ENCODE measurements around the gene RPL37. TPM values are rescaled to one million over a fixed set of nuclear protein-coding genes. Genes with fewer than 3 reads are reported as not detected.
"Not testable (repeated sequence)": the region's sequence is repeated elsewhere in the genome, so short reads cannot be mapped to it uniquely, and the experiment has no call there.

The RPL37 gene
- total RNA-seq, 1 experiment from 2014 or later = 1,279 TPM

- H3K4me1 ChIP-seq (ENCODE audit: control insufficient read depth in 1 of 2, insufficient read depth in 2 of 2, low read length in 2 of 2); BruUV-seq (replicated peaks); H3K9me3 ChIP-seq (ENCODE audit: control insufficient read depth in 1 of 2, insufficient read depth in 1 of 2, low read depth in 1 of 2, low read length in 2 of 2); H3K4me3 ChIP-seq (replicated peaks in 1 of 2; ENCODE audit: low read depth in 1 of 2, low read length in 2 of 2); H3K79me2 ChIP-seq (ENCODE audit: insufficient read depth, low read length); H2AFZ ChIP-seq (ENCODE audit: low read depth, low read length, poor library complexity, severe bottlenecking); H3K36me3 ChIP-seq (ENCODE audit: control insufficient read depth in 1 of 2, insufficient read depth in 2 of 2, low read length in 2 of 2); intact Hi-C loops (cut with micrococcal nuclease); RAD21 ChIA-PET (ENCODE audit: low non-redundant PET in 1 of 2, low total read pairs in 2 of 2, uncharacterized antibody in 2 of 2, unreplicated experiment in 2 of 2); ATAC-seq; H3K4me2 ChIP-seq (ENCODE audit: low read length); H3K27me3 ChIP-seq (ENCODE audit: insufficient read depth, low read length); POLR2A ChIA-PET; H3K27ac ChIP-seq (ENCODE audit: low read depth, low read length); H3K9me2 ChIP-seq (ENCODE audit: insufficient read depth); H3K9ac ChIP-seq (ENCODE audit: low read length); H4K20me1 ChIP-seq (ENCODE audit: insufficient read depth); DNase-seq (ENCODE audit: low read depth, low spot score); CTCF ChIA-PET: not testable (repeated sequence)
Measured at GRCh38 chr5:40865004-40865403, 30.0 kb upstream of the RPL37 start.

GRCh38 chr5:40860711-40861110 is 25.7 kb upstream of the RPL37 start:
- BruUV-seq (replicated peaks) = no TSS peak
- ChIA-PET POLR2A (no interaction called here), RAD21 (ENCODE audit: low non-redundant PET in 1 of 2, low total read pairs in 2 of 2, uncharacterized antibody in 2 of 2, unreplicated experiment in 2 of 2) (no interaction called here), CTCF (no interaction called here)
- intact Hi-C loops (cut with micrococcal nuclease) = no loop called here
- no peaks in the 10 kb centered on the region for H3K79me2 ChIP-seq (ENCODE audit: insufficient read depth, low read length)
- H3K4me3 ChIP-seq (replicated peaks in 1 of 2; ENCODE audit: low read depth in 1 of 2, low read length in 2 of 2) = no peak overlapping the region
- no peaks in the 10 kb centered on the region for H4K20me1 ChIP-seq (ENCODE audit: insufficient read depth)
- no peaks in the 10 kb centered on the region for H3K9me2 ChIP-seq (ENCODE audit: insufficient read depth)
- no peaks in the 10 kb centered on the region for H3K36me3 ChIP-seq (ENCODE audit: control insufficient read depth in 1 of 2, insufficient read depth in 2 of 2, low read length in 2 of 2)
- H3K4me2 ChIP-seq (ENCODE audit: low read length) = no peak overlapping the region
- H2AFZ ChIP-seq (ENCODE audit: low read depth, low read length, poor library complexity, severe bottlenecking) = no peak overlapping the region
- no peaks in the 10 kb centered on the region for H3K27me3 ChIP-seq (ENCODE audit: insufficient read depth, low read length)
- no peak for DNase-seq (ENCODE audit: low read depth, low spot score)
- H3K4me1 ChIP-seq (ENCODE audit: control insufficient read depth in 1 of 2, insufficient read depth in 2 of 2, low read length in 2 of 2) = no peaks in the 10 kb centered on the region
- TF ChIP-seq CEBPB (IDR thresholded peaks at IDR 0.05; ENCODE audit: low read depth) (no peak), SIN3A (IDR thresholded peaks at IDR 0.05; ENCODE audit: low read depth) (no peak), EZH2phosphoT487 (IDR thresholded peaks at IDR 0.05; ENCODE audit: borderline replicate concordance) (no peak), SP1 (IDR thresholded peaks at IDR 0.05; ENCODE audit: low read depth) (no peak), ELF1 (IDR thresholded peaks at IDR 0.05; ENCODE audit: borderline replicate concordance, low read depth) (no peak), MAX (IDR thresholded peaks at IDR 0.05) (no peak), CBX3 (IDR thresholded peaks at IDR 0.05; ENCODE audit: low read depth) (no peak), REST (IDR thresholded peaks at IDR 0.05; ENCODE audit: low read depth) (no peak), RAD21 (IDR thresholded peaks at IDR 0.05; ENCODE audit: low read depth) (no peak), EZH2 (IDR thresholded peaks at IDR 0.05) (no peak), POLR2A (IDR thresholded peaks at IDR 0.05; ENCODE audit: borderline replicate concordance, extremely low read depth, insufficient read depth, insufficient read length) (no peak)
- H3K27ac ChIP-seq (ENCODE audit: low read depth, low read length) = no peak overlapping the region
- no peaks in the 10 kb centered on the region for H3K9me3 ChIP-seq (ENCODE audit: control insufficient read depth in 1 of 2, insufficient read depth in 1 of 2, low read depth in 1 of 2, low read length in 2 of 2)
- no peak overlapping the region for H3K9ac ChIP-seq (ENCODE audit: low read length)
- ATAC-seq = no peak
